Tibial artery (tissue), 4 donors: ENCODE measurements around the gene A4GNT.
"Not testable (repeated sequence)": the region's sequence is repeated elsewhere in the genome, so short reads cannot be mapped to it uniquely, and the experiment has no call there.

ENCODE experiments used
- DNase-seq, 2 donors: peaks; one replicate each; pipeline ENCODE4 v3.0.0-alpha.2; 2019
- H3K27ac ChIP-seq, 2 donors: fragments of 200-600 bp; sonication (generic) in 1 of 2; 1 replicate in 1 of 2; 2 replicates in 1 of 2; pipeline ENCODE4 v1.5.1; 2018 to 2019; ENCODE audit warnings: mild to moderate bottlenecking in 1 of 2
- H3K27me3 ChIP-seq, 2 donors: fragments of 200-600 bp; sonication (generic) in 1 of 2; one replicate each; pipeline versions ENCODE4 v1.5.1 to v1.6.0; 2016 to 2019
- H3K36me3 ChIP-seq, 3 donors: fragments of 200-600 bp; sonication (generic) in 2 of 3; one replicate each; pipeline ENCODE4 v1.5.1; 2016 to 2019; ENCODE audit warnings: mild to moderate bottlenecking in 2 of 3
- H3K4me1 ChIP-seq, 4 donors: fragments of 200-600 bp; sonication (generic) in 2 of 4; 1 replicate in 3 of 4; 2 replicates in 1 of 4; pipeline ENCODE4 v1.5.1; 2016 to 2019
- H3K4me3 ChIP-seq, 2 donors: fragments of 200-600 bp; sonication (generic) in 1 of 2; 1 replicate in 1 of 2; 2 replicates in 1 of 2; pipeline ENCODE4 v1.5.1; 2018 to 2019; ENCODE audit warnings: mild to moderate bottlenecking in 2 of 2
- H3K9me3 ChIP-seq, 3 donors: fragments of 200-600 bp; sonication (generic) in 1 of 3; one replicate each; pipeline ENCODE4 v1.5.1; 2016 to 2019
- intact Hi-C: fragments of 100-400 bp; cut with DNase I; formaldehyde crosslinking; loops from one replicate; pipeline ENCODE4 v1.15.0; 2023; ENCODE audit warnings: low total_unique reads
- TF ChIP-seq, protein P1 (sequence below), 2 experiments: fragments of 200-600 bp in 1 of 2; fragments of 450-650 bp in 1 of 2; IDR thresholded peaks; one replicate each; pipeline ENCODE4 v1.5.1; 2017 to 2019; ENCODE audit warnings: antibody characterized with exemption in 2 of 2, mild to moderate bottlenecking in 1 of 2, moderate library complexity in 1 of 2

Gene A4GNT

DNA sequence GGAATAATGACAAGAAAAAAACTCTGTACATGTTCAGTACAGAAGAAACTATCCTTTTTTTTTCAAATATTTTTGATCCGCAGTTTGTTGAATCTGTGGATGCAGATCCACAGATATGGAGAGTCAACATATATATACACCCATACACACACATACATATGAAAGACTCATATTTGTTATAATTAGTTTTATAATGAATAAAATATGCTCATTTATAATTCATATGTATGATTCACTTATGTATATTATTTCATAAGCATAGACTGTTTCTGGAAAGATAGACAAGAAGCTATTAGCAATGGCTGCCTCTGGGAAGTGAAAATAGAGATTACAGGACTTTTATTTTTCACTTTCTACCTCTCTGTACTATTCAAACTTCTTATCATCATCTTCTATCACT, 26.6 kb downstream of the A4GNT start:
- no peak for DNase-seq
- no peak overlapping the region for H3K27ac ChIP-seq
- no peaks in the 10 kb centered on the region for H3K27me3 ChIP-seq
- TF ChIP-seq, protein P1, sequence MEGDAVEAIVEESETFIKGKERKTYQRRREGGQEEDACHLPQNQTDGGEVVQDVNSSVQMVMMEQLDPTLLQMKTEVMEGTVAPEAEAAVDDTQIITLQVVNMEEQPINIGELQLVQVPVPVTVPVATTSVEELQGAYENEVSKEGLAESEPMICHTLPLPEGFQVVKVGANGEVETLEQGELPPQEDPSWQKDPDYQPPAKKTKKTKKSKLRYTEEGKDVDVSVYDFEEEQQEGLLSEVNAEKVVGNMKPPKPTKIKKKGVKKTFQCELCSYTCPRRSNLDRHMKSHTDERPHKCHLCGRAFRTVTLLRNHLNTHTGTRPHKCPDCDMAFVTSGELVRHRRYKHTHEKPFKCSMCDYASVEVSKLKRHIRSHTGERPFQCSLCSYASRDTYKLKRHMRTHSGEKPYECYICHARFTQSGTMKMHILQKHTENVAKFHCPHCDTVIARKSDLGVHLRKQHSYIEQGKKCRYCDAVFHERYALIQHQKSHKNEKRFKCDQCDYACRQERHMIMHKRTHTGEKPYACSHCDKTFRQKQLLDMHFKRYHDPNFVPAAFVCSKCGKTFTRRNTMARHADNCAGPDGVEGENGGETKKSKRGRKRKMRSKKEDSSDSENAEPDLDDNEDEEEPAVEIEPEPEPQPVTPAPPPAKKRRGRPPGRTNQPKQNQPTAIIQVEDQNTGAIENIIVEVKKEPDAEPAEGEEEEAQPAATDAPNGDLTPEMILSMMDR (IDR thresholded peaks at IDR 0.05) = no peak
- no peaks in the 10 kb centered on the region for H3K9me3 ChIP-seq
- H3K4me1 ChIP-seq = no peaks in the 10 kb centered on the region
- no peak overlapping the region for H3K4me3 ChIP-seq
- H3K36me3 ChIP-seq = peaks cover 14 to 41% (median 36%) of the 10 kb centered on the region in 3 donors
- intact Hi-C loops = no loop called here

DNA sequence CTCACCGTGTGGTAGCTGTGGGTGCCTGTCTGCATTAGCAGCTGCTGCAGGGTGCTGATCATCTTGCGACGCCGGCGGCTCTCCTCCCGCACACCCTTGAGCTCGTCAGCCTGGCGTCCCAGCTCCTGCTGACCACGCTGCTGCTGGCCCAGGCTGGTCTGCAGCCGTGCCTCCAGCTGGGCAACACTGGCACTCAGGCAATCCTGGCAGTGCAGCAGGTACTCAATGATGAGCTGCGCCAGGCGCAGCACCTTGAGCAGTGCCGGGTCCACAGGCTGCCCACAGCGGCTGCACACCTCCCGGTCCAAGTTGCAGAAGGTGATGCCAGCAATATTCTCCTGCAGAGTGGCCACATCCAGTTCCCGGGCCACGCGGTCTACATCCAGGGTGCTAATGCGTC, 28.7 kb downstream of the A4GNT start:
- Histone ChIP-seq H3K9me3 (no peaks in the 10 kb centered on the region), H3K27ac (no peak overlapping the region), H3K27me3 (no peaks in the 10 kb centered on the region), H3K4me3 (no peak overlapping the region), H3K36me3 (peaks cover 14 to 44% (median 43%) of the 10 kb centered on the region in 3 donors), H3K4me1 (no peaks in the 10 kb centered on the region)
- TF ChIP-seq, protein P1 (IDR thresholded peaks at IDR 0.05) = no peak
- intact Hi-C loops = no loop called here
- no peak for DNase-seq

DNA sequence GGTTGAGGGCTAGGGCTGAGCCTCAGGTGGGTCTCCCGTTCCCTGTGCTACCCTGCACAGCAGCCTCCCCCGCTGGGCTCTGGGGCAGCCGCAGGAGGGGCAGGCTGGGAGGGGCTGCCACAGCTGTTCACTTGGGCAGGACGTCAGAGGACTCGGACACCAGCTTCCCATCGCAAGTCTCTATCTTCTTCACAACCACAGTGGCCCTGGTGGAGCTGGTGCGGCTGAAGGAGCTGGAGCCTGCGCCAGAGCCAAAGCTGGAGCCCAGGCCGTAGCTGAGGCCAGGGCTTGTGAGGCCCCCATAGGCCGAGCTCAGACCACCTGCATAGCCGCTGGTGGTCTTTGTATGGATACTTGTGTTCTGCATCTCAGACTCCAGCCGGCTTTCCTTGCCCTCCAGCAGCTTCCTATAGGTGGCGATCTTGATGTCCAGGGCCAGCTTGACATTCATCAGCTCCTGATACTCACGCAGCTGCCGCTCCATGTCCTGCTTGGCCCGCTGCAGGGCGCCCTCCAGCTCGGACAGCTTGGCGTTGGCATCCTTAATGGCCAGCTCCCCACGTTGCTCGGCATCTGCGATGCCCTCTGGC, 30.7 kb downstream of the A4GNT start:
- H3K36me3 ChIP-seq = peaks cover 14 to 49% (median 43%) of the 10 kb centered on the region in 3 donors
- H3K27ac ChIP-seq, intact Hi-C loops, H3K27me3 ChIP-seq, H3K9me3 ChIP-seq, H3K4me1 ChIP-seq, H3K4me3 ChIP-seq, DNase-seq: not testable (repeated sequence)

DNA sequence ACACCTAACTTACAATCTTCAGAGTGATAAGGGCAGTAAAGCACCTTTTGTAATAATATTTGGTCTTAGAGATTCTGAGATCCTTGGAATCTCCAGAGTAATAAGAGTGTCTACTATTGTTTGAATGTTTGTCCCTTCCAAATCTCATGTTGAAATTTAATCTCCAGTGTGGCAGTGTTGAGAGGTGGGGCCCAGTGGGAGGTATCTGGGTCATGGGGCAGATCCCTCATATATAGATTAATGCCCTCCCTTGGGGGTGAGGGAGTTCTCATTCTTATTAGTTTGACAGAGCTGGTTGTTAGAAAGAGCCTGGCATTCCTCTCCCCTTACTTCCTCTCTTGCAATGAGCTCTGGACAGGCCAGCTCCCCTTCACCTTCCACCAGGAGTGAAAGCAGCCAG, 32.8 kb downstream of the A4GNT start:
- Histone ChIP-seq H3K9me3 (no peaks in the 10 kb centered on the region), H3K27me3 (no peaks in the 10 kb centered on the region), H3K4me3 (no peak overlapping the region), H3K27ac (no peak overlapping the region), H3K4me1 (no peaks in the 10 kb centered on the region), H3K36me3 (peaks cover 19 to 61% (median 50%) of the 10 kb centered on the region in 3 donors)
- no peak for DNase-seq
- TF ChIP-seq, protein P1 (IDR thresholded peaks at IDR 0.05) = no peak
- intact Hi-C loops = no loop called here

DNA sequence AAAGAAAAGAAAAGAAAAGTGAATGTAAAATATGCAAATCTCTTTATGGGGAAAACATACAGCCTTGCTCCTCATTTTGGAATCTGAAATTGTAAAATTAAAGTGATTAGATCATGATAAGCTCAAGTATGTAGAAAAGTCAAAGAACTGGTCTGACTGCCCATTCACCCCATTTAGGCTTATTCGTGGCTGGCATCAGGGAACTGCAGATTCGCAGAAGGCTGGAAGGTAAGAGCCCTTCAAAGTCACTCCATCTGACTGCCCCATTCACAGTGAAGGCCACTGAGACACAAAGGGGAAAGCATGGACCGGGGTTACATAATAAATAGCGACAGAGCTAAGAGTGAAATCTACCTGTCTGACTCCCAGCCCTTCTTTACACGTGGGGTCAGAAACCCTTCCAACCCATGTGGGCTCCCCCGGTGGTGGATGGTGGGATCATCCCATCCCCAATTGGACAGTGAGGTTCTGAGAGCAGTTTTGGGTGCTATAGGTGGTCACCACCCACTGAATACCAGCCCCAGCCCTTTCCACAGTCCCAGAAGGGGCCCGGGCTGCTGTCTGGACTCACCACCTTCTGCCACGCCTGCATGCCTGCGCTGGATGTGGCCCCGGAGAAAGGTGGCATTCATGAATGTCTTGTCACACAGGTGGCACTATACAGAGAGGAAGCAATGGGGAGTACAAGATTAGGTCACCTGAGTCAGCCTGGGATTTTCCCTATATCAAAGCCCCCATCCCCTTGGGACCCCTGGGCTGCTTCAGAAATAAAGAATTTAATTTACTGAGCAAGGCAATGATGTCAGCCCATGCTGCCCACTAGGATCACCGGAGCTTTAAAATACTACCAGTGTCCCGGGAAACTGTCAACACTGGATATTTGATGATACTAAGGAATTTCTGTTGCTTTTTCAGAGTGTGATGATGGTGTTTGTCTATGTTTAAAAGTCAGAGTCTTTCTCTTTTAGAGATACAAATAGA, 34.7 kb downstream of the A4GNT start:
- Histone ChIP-seq H3K4me3 (no peak overlapping the region), H3K36me3 (peaks cover 17 to 63% (median 47%) of the 10 kb centered on the region in 3 donors), H3K27ac (no peak overlapping the region), H3K9me3 (no peaks in the 10 kb centered on the region), H3K27me3 (no peaks in the 10 kb centered on the region), H3K4me1 (no peaks in the 10 kb centered on the region)
- DNase-seq = no peak
- TF ChIP-seq, protein P1 (IDR thresholded peaks at IDR 0.05) = no peak
- intact Hi-C loops = no loop called here

DNA sequence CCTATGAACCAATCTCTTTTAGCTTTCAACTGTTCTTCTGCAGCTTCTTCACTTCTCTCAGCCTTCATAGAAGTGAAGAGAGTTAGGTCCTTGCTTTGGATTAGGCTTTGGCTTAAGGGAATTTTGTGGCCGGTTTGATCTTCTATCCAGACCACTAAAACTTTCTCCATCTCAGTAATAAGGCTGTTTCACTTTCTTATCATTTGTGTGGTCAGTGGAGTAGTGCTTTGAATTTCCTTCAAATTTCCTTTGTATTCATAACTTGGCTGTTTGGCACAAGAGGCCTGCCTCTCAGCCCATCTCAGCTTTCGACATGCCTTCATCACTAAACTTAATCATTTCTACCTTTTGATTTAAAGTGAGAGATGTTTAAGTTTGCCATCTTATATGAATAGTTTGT, 38.5 kb downstream of the A4GNT start:
- Histone ChIP-seq H3K4me1 (no peaks in the 10 kb centered on the region), H3K27me3 (no peaks in the 10 kb centered on the region), H3K36me3 (peaks cover 18 to 76% (median 35%) of the 10 kb centered on the region in 3 donors), H3K27ac (no peak overlapping the region), H3K9me3 (no peaks in the 10 kb centered on the region), H3K4me3 (no peak overlapping the region)
- TF ChIP-seq, protein P1 (IDR thresholded peaks at IDR 0.05) = no peak
- intact Hi-C loops = no loop called here
- DNase-seq = no peak
